HepG2 (cell line): ENCODE measurements around the gene OAS1.

Source experiments
- ADNP ChIP-seq: sonication (generic); formaldehyde crosslinking; IDR thresholded peaks from 2 replicates; pipeline ENCODE4 v1.4.0; 2020; ENCODE audit warnings: missing genetic modification reagents
- MLX ChIP-seq: IDR thresholded peaks from 2 replicates; pipeline ENCODE4 v1.6.1; 2016
- POLR2A ChIP-seq, 2 experiments: IDR thresholded peaks; 2 replicates each; pipeline ENCODE4 v1.6.1; 2011; ENCODE audit warnings: low read depth in 2 of 2, low read length in 2 of 2, mild to moderate bottlenecking in 1 of 2, moderate library complexity in 1 of 2; ENCODE audit not compliant: insufficient read depth in 1 of 2
- POLR2AphosphoS5 ChIP-seq: IDR thresholded peaks from 2 replicates; pipeline ENCODE4 v1.6.1; 2012; ENCODE audit warnings: low read depth, low read length
- XRCC5 ChIP-seq: fragments of 200-400 bp; formaldehyde crosslinking; optimal IDR thresholded peaks from 2 replicates; pipeline ENCODE3; 2017; ENCODE audit warnings: mild to moderate bottlenecking, low read length
- ZBTB33 ChIP-seq: sonication (generic); formaldehyde crosslinking; IDR thresholded peaks from 2 replicates; pipeline ENCODE4 v1.4.0; 2020; ENCODE audit warnings: missing genetic modification reagents
- ZKSCAN8 ChIP-seq: IDR thresholded peaks from 2 replicates; pipeline ENCODE4 v1.6.1; 2016; ENCODE audit warnings: borderline replicate concordance, missing genetic modification reagents, missing compliant biosample characterization
- ZNF644 ChIP-seq: IDR thresholded peaks from 2 replicates; pipeline ENCODE4 v1.6.1; 2016; ENCODE audit warnings: low read depth
- ZSCAN5A ChIP-seq: sonication (generic); formaldehyde crosslinking; IDR thresholded peaks from 2 replicates; pipeline ENCODE4 v1.8.0; 2022; ENCODE audit warnings: mild to moderate bottlenecking, missing genetic modification reagents, borderline replicate concordance

- no peak for TF ChIP-seq MLX (CRISPR knock-in tag)
- no peak for TF ChIP-seq ZBTB33 (CRISPR knock-in tag)
- TF ChIP-seq POLR2AphosphoS5, result no peak
- no peak for TF ChIP-seq ZKSCAN8
- no peak for TF ChIP-seq ZNF644 (CRISPR knock-in tag)
- no peak for TF ChIP-seq POLR2A (IDR thresholded peaks at IDR 0.05; ENCODE audit: insufficient read depth in 1 of 2, low read depth in 2 of 2, low read length in 2 of 2)
- no peak for TF ChIP-seq XRCC5
- no peak for TF ChIP-seq ZSCAN5A
- TF ChIP-seq ADNP (CRISPR knock-in tag), result no peak
These were observed 40.6 kb downstream of the OAS1 start for GRCh38 chr12:112947314-112947713.
